ENCODE results near the gene USP2.

Gene USP2

DNA sequence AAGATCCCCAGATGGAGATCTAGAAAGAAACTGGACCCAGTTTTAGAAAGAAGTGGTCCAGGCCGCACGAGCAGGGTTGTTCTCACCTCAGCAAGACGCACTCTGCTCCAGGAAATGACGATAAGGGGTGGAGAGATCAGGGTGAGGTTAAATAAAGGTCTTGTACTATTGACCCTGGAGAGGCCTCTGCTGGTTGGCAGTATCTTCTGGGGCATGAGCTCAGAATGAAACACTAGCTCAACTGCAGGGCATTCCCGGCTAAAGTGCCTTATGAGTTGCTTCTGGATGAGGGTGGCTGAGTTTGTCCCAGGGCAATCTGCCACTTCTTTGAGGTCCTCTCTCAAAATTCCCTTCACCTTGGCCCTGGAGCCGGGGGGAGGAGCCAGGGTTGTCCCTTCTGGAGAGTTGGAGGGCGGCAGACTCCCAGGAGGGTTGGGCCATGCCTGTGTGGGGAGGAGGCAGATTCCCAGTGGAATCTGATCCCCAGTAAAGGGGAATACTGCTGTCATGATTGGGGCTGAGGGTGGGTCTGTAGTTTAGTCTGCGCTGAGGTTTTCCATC, 10.9 kb downstream of the USP2 start:
- ChIA-PET POLR2A (no interaction called here), CTCF (interaction anchor here (4.8 to 21.7 kb wide), 6 partner anchors 9 to 105 kb away, joined by 31 to 425 read pairs (median 143); partner anchors contain the start of genes C1QTNF5, MFRP and USP2)
- no peak for DNase-seq (ENCODE audit: low read depth, low spot score)
- TF ChIP-seq, protein P1, sequence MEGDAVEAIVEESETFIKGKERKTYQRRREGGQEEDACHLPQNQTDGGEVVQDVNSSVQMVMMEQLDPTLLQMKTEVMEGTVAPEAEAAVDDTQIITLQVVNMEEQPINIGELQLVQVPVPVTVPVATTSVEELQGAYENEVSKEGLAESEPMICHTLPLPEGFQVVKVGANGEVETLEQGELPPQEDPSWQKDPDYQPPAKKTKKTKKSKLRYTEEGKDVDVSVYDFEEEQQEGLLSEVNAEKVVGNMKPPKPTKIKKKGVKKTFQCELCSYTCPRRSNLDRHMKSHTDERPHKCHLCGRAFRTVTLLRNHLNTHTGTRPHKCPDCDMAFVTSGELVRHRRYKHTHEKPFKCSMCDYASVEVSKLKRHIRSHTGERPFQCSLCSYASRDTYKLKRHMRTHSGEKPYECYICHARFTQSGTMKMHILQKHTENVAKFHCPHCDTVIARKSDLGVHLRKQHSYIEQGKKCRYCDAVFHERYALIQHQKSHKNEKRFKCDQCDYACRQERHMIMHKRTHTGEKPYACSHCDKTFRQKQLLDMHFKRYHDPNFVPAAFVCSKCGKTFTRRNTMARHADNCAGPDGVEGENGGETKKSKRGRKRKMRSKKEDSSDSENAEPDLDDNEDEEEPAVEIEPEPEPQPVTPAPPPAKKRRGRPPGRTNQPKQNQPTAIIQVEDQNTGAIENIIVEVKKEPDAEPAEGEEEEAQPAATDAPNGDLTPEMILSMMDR (IDR thresholded peaks at IDR 0.05; ENCODE audit: insufficient read depth, low read length, missing control alignments): no peak
- no peak overlapping the region for H3K4me3 ChIP-seq (ENCODE audit: low read depth, low read length)

DNA sequence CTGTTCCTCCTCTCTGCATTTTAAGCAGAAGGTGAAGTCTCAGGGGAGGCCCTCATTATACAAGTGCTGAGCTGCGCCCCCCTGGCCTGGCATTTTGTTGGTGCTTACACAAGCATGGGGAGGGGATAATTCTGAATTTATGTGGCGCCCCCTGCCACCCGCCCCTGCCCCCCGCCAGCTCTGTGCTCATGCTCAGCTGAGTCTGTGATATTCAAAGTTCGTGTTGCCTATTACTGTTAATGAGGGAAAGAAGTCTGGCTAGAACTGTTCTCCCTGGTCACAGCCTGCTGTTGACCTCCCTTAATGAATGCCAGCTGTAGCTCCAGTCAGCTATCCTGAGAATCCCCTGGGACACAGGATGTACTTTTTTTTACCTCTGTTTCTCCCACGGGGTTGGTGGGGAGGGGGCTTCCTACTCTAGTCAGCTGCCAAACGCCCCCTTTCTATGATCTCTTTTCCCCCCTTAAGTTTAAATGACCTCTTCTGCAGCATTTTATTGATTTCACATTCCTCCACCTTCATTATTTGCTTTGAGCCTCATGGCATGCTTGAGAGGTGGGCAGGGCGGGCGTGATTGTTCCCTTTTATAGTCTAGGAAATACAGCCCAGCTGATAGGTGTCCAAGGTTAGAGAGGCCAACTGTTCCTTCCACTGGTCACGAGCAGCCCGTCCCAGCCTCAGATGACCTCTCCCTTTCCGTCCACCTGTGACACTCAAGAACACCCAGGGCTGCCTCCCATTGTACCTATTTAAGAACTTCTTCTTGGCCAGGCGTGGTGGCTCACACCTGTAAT, 12.2 kb downstream of the USP2 start:
- DNase-seq (ENCODE audit: low read depth, low spot score): no peak
- CTCF ChIA-PET: interaction anchor here (1.8 to 21.7 kb wide), 7 partner anchors 8 to 106 kb away, joined by 4 to 425 read pairs (median 141); partner anchors contain the start of genes C1QTNF5, MFRP and USP2
- TF ChIP-seq, protein P1 (IDR thresholded peaks at IDR 0.05; ENCODE audit: insufficient read depth, low read length, missing control alignments): no peak
- POLR2A ChIA-PET: no interaction called here
- no peak overlapping the region for H3K4me3 ChIP-seq (ENCODE audit: low read depth, low read length)

DNA sequence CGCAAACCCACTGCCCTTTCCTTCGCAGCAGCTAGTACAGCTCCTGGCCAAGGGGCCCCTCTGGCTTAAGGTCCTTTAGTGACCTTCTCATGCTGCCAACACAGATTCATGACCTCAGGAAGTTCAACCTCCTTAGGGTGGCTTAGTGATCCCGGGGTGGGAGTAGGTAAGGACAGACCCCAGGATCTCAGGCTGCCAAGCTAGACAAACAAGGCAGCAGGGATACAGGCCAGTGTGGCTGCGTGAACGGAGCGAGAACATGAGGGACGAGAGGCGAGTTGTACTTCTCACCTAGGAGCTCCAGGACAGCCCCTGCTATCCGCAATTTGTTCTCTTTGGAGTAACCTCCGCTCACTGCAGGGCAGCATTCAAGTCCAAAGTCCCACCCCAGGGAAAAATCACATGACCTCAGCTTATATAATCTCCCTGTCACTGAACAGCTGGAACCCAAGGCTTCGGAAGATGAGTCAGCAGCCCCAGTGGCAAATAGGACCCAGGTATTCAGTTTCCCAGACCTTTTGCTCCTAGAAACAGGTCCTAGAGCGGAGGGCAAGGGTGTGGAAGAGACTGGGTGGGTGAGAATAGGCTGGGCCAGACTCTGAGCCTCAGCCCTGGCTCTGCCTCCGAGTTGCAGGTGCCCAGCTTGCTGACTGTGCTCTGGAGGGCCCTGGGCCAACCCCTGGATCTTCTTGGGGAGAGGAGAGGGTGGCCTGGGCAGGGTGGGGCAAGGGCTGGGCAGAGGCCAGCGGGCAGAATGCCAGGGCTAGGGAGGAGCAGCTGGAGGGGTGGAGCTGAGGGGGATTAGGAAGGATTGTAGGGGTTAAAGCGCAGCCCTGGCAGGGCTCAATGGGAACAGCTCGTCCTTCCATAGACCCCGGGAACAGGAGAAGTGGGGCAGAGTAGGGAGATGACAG, 13.1 kb downstream of the USP2 start:
- no peak overlapping the region for H3K4me3 ChIP-seq (ENCODE audit: low read depth, low read length)
- POLR2A ChIA-PET: no interaction called here
- TF ChIP-seq, protein P1 (IDR thresholded peaks at IDR 0.05; ENCODE audit: insufficient read depth, low read length, missing control alignments): no peak
- CTCF ChIA-PET: interaction anchor here (1.3 to 21.7 kb wide), 8 partner anchors 9 to 163 kb away, joined by 4 to 425 read pairs (median 86); partner anchors contain the start of genes C1QTNF5, CBL, MFRP and USP2
- no peak for DNase-seq (ENCODE audit: low read depth, low spot score)

DNA sequence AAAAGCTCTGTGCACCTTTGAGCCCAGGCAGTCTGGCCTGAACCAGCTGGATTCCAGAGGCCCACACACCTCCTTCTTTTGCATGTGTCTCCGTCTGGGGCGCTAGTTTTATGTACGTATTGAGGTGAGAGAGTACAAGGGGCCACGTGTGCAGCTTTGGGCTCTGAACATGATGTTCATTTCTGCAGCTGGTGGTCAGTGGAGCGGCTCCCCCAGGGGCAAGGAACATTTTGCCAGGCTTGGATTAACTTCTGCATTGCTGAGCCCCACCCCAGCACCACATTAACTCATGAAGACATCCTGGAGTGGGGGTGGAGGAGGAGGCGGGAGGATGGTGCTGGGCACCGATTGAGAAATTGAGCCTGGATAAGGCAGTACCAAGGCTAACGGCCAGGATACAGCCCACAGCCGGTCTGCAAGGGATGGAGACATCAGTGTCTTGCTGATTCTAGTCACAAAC, 13.8 kb downstream of the USP2 start:
- H3K4me3 ChIP-seq (ENCODE audit: low read depth, low read length): no peak overlapping the region
- TF ChIP-seq, protein P1 (IDR thresholded peaks at IDR 0.05; ENCODE audit: insufficient read depth, low read length, missing control alignments): no peak
- no peak for DNase-seq (ENCODE audit: low read depth, low spot score)
- CTCF ChIA-PET: interaction anchor here (1.3 to 21.7 kb wide), 8 partner anchors 10 to 162 kb away, joined by 4 to 425 read pairs (median 86); partner anchors contain the start of genes C1QTNF5, CBL, MFRP and USP2
- POLR2A ChIA-PET: interaction anchor here (0.6 kb wide), 1 partner anchor 8 kb away, joined by 3 read pairs; no protein-coding TSS in a partner anchor

DNA sequence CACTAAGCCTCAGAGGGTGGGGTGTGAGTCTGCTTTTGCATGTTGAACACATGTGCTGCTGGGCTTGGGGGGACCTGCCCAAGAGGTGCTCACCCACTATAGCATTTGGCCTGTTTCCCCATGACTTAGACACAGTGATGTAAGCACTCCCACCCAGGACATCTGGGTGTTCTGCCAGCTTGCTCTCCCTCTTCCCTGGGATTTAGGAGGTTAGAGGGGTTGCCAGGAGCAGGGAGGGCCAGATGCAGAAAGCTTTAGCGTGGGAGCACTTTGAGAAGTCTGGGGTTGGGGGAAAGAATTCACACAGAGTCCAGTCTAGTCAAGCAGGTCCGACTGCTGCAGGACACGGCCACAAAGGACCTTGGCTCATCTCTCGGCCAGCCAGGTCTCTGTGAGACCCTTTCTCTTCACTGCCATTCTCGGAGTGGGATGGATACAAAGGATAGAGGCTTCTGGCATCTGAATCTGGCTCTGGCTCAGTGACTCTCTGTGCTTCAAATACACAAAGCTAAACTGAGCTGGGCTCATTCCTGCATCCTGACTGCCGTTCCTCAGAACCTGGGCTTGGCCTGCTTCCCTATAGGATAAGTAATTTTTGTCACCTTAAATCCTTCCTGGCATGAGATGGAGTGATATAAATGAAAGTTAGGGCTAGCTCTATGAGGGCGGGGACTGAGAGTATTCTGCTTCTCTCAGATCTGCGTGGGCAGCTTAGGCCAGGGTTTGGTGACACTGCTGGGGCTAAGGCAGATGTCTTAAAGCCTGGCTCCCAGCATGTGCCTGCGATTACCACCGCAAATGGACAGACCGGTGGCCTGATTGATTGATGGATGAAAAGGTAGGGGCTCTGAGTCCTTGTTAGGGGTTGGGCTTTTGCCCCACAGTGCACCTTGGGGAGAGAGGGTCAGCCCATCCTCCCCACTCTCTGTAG, 14.5 kb downstream of the USP2 start:
- H3K4me3 ChIP-seq (ENCODE audit: low read depth, low read length): no peak overlapping the region
- TF ChIP-seq, protein P1 (IDR thresholded peaks at IDR 0.05; ENCODE audit: insufficient read depth, low read length, missing control alignments): no peak
- DNase-seq (ENCODE audit: low read depth, low spot score): no peak
- ChIA-PET CTCF (interaction anchor here (1.0 to 21.7 kb wide), 7 partner anchors 10 to 161 kb away, joined by 4 to 425 read pairs (median 141); partner anchors contain the start of genes C1QTNF5, CBL, MFRP and USP2), POLR2A (interaction anchor here (0.6 kb wide), 1 partner anchor 8 kb away, joined by 3 read pairs; no protein-coding TSS in a partner anchor)

Data from AG04449 (cell line).